ENCODE data around the gene MANBA. TPM values are rescaled to one million over a fixed set of nuclear protein-coding genes. Genes with fewer than 3 reads are reported as not detected.
"Not testable (repeated sequence)": the region's sequence is repeated elsewhere in the genome, so short reads cannot be mapped to it uniquely, and the experiment has no call there.

The MANBA gene
- total RNA-seq, 2 donors from 2014 or later: 16.3 to 21.8 TPM

GRCh38 chr4:102758241-102759160 lies 2.3 kb downstream of the MANBA start:
- H3K4me1 ChIP-seq: no peaks in the 10 kb centered on the region
- no peak overlapping the region for H3K4me3 ChIP-seq
- no peak for TF ChIP-seq CTCF (IDR thresholded peaks at IDR 0.05)
- H3K27ac ChIP-seq: no peak overlapping the region
- no peak overlapping the region for H3K9ac ChIP-seq (ENCODE audit: low read depth in 2 of 2, low read length in 2 of 2)
- H3K27me3 ChIP-seq: no peaks in the 10 kb centered on the region
- H3K9me3 ChIP-seq: no peaks in the 10 kb centered on the region
- intact Hi-C loops (cut with DNase I): no loop called here
- H3K36me3 ChIP-seq: no peaks in the 10 kb centered on the region
- DNase-seq: no peak

- TF ChIP-seq CTCF (IDR thresholded peaks at IDR 0.05): no peak
- no peaks in the 10 kb centered on the region for H3K27me3 ChIP-seq
- no peak for DNase-seq
- no peak overlapping the region for H3K4me3 ChIP-seq
- intact Hi-C loops (cut with DNase I): no loop called here
- no peak overlapping the region for H3K9ac ChIP-seq (ENCODE audit: low read depth in 2 of 2, low read length in 2 of 2)
- no peaks in the 10 kb centered on the region for H3K4me1 ChIP-seq
- no peak overlapping the region for H3K27ac ChIP-seq
- H3K9me3 ChIP-seq: no peaks in the 10 kb centered on the region
- no peaks in the 10 kb centered on the region for H3K36me3 ChIP-seq
Observed at GRCh38 chr4:102757681-102758080, 3.1 kb downstream of the MANBA start.

- H3K4me3 ChIP-seq: no peak overlapping the region
- no peaks in the 10 kb centered on the region for H3K36me3 ChIP-seq
- H3K27ac ChIP-seq: no peak overlapping the region
- no peak for TF ChIP-seq CTCF (IDR thresholded peaks at IDR 0.05)
- H3K27me3 ChIP-seq: no peaks in the 10 kb centered on the region
- no peaks in the 10 kb centered on the region for H3K4me1 ChIP-seq
- H3K9me3 ChIP-seq: no peaks in the 10 kb centered on the region
- intact Hi-C loops (cut with DNase I): no loop called here
- DNase-seq: no peak
- no peak overlapping the region for H3K9ac ChIP-seq (ENCODE audit: low read depth in 2 of 2, low read length in 2 of 2)
Observed at GRCh38 chr4:102754044-102754443, 6.7 kb downstream of the MANBA start.

GRCh38 chr4:102751941-102752340 lies 8.8 kb downstream of the MANBA start:
- no peak overlapping the region for H3K9ac ChIP-seq (ENCODE audit: low read depth in 2 of 2, low read length in 2 of 2)
- intact Hi-C loops (cut with DNase I): no loop called here
- no peaks in the 10 kb centered on the region for H3K9me3 ChIP-seq
- H3K27ac ChIP-seq: no peak overlapping the region
- DNase-seq: no peak
- no peak for TF ChIP-seq CTCF (IDR thresholded peaks at IDR 0.05)
- no peak overlapping the region for H3K4me3 ChIP-seq
- H3K27me3 ChIP-seq: no peaks in the 10 kb centered on the region
- no peaks in the 10 kb centered on the region for H3K36me3 ChIP-seq
- H3K4me1 ChIP-seq: no peaks in the 10 kb centered on the region

- H3K9me3 ChIP-seq; H3K27me3 ChIP-seq; intact Hi-C loops (cut with DNase I); H3K4me1 ChIP-seq; H3K4me3 ChIP-seq; H3K27ac ChIP-seq; DNase-seq; H3K36me3 ChIP-seq; H3K9ac ChIP-seq (ENCODE audit: low read depth in 2 of 2, low read length in 2 of 2): not testable (repeated sequence)
Observed at GRCh38 chr4:102743352-102743751, 17.4 kb downstream of the MANBA start.

GRCh38 chr4:102738802-102739201 lies 22.0 kb downstream of the MANBA start:
- intact Hi-C loops (cut with DNase I); H3K9ac ChIP-seq (ENCODE audit: low read depth in 2 of 2, low read length in 2 of 2); H3K27ac ChIP-seq; H3K36me3 ChIP-seq; H3K4me1 ChIP-seq; H3K9me3 ChIP-seq; DNase-seq; H3K4me3 ChIP-seq; H3K27me3 ChIP-seq: not testable (repeated sequence)

All from colonic mucosa (tissue), 4 donors.